H9 (cell line): Measurements from ENCODE around the gene PSMB7. TPM values are rescaled to one million over a fixed set of nuclear protein-coding genes. Genes with fewer than 3 reads are reported as not detected.

Experiments used
- DNase-seq: peaks from one replicate; pipeline ENCODE4 v3.0.0-alpha.2; 2017
- H2AFZ ChIP-seq: one replicate; pipeline ENCODE4 v1.6.1; 2013; ENCODE audit warnings: mild to moderate bottlenecking, low read length, control low read depth, moderate library complexity
- H2AK5ac ChIP-seq: 2 replicates; pipeline ENCODE4 v1.6.1; 2013; ENCODE audit warnings: low read length, control low read depth, mixed read lengths; ENCODE audit not compliant: insufficient read length
- H2BK120ac ChIP-seq: one replicate; pipeline ENCODE4 v1.6.1; 2013; ENCODE audit warnings: low read depth, mild to moderate bottlenecking, low read length, control low read depth, inconsistent platforms; ENCODE audit not compliant: poor library complexity, severe bottlenecking
- H2BK12ac ChIP-seq: 2 replicates; pipeline ENCODE4 v1.6.1; 2013; ENCODE audit warnings: low read length, control low read depth, mixed read lengths, low read depth; ENCODE audit not compliant: insufficient read length
- H2BK15ac ChIP-seq: 2 replicates; pipeline ENCODE4 v1.6.1; 2013; ENCODE audit warnings: low read depth, low read length, control low read depth
- H2BK20ac ChIP-seq: one replicate; pipeline ENCODE4 v1.6.1; 2013; ENCODE audit warnings: low read depth, mild to moderate bottlenecking, low read length, control low read depth, inconsistent platforms; ENCODE audit not compliant: poor library complexity, severe bottlenecking
- H2BK5ac ChIP-seq: 2 replicates; pipeline ENCODE4 v1.6.1; 2013; ENCODE audit warnings: low read length, control low read depth, mixed read lengths; ENCODE audit not compliant: insufficient read length
- H3K14ac ChIP-seq: 2 replicates; pipeline ENCODE4 v1.6.1; 2013; ENCODE audit warnings: low read length, control low read depth; ENCODE audit not compliant: insufficient read depth
- H3K18ac ChIP-seq: 2 replicates; pipeline ENCODE4 v1.6.1; 2013; ENCODE audit warnings: low read depth, mild to moderate bottlenecking, mixed read lengths, low read length, control low read depth; ENCODE audit not compliant: insufficient read length
- H3K23ac ChIP-seq: 2 replicates; pipeline ENCODE4 v1.6.1; 2013; ENCODE audit warnings: low read length, control low read depth, mixed read lengths, low read depth; ENCODE audit not compliant: insufficient read length
- H3K23me2 ChIP-seq: 2 replicates; pipeline ENCODE4 v1.6.1; 2013; ENCODE audit warnings: low read depth, mild to moderate bottlenecking, mixed read lengths, low read length, control low read depth; ENCODE audit not compliant: insufficient read length, poor library complexity, severe bottlenecking
- H3K27ac ChIP-seq: 2 replicates; pipeline ENCODE4 v1.5.1; 2013; ENCODE audit warnings: low read length, control low read depth, mixed read lengths, low read depth; ENCODE audit not compliant: insufficient read length
- H3K27me3 ChIP-seq: 2 replicates; pipeline ENCODE4 v1.6.1; 2013; ENCODE audit warnings: low read length, control low read depth, inconsistent platforms; ENCODE audit not compliant: insufficient read depth
- H3K4ac ChIP-seq: 2 replicates; pipeline ENCODE4 v1.6.1; 2013; ENCODE audit warnings: low read depth, mild to moderate bottlenecking, control low read depth, inconsistent platforms, low read length, moderate library complexity
- H3K4me1 ChIP-seq: 2 replicates; pipeline ENCODE4 v1.6.1; 2013; ENCODE audit warnings: low read length, control low read depth, inconsistent platforms; ENCODE audit not compliant: insufficient read depth
- H3K4me2 ChIP-seq: 2 replicates; pipeline ENCODE4 v1.6.1; 2013; ENCODE audit warnings: low read length, control low read depth, mixed read lengths; ENCODE audit not compliant: insufficient read length, insufficient read depth
- H3K56ac ChIP-seq: 2 replicates; pipeline ENCODE4 v1.6.1; 2013; ENCODE audit warnings: low read depth, mild to moderate bottlenecking, mixed read lengths, low read length, control low read depth; ENCODE audit not compliant: insufficient read length
- H3K79me1 ChIP-seq: 2 replicates; pipeline ENCODE4 v1.6.1; 2013; ENCODE audit warnings: low read depth, mild to moderate bottlenecking, moderate library complexity, low read length, control low read depth, inconsistent platforms; ENCODE audit not compliant: insufficient read depth, poor library complexity, severe bottlenecking
- H3K79me2 ChIP-seq: 2 replicates; pipeline ENCODE4 v1.6.1; 2013; ENCODE audit warnings: low read length, control low read depth, inconsistent platforms; ENCODE audit not compliant: insufficient read depth
- H3K9ac ChIP-seq: 2 replicates; pipeline ENCODE4 v1.6.1; 2013; ENCODE audit warnings: low read length, control low read depth, mixed read lengths; ENCODE audit not compliant: insufficient read length; ENCODE audit errors: extremely low read depth
- H3K9me3 ChIP-seq: one replicate; pipeline ENCODE4 v1.6.1; 2013; ENCODE audit warnings: low read depth, low read length, inconsistent platforms; ENCODE audit not compliant: control insufficient read depth
- H3T11ph ChIP-seq: one replicate; pipeline ENCODE4 v1.6.1; 2013; ENCODE audit warnings: mild to moderate bottlenecking, low read length, control low read depth, inconsistent platforms
- H4K20me1 ChIP-seq: one replicate; pipeline ENCODE4 v1.6.1; 2013; ENCODE audit not compliant: control insufficient read depth, insufficient read length, insufficient read depth
- H4K5ac ChIP-seq: 2 replicates; pipeline ENCODE4 v1.6.1; 2013; ENCODE audit warnings: low read depth, mild to moderate bottlenecking, mixed read lengths, low read length, control low read depth; ENCODE audit not compliant: insufficient read length
- H4K8ac ChIP-seq: replicated peaks from 2 replicates; pipeline ENCODE4 v1.6.1; 2013; ENCODE audit warnings: low read length, control low read depth, mixed read lengths, low read depth; ENCODE audit not compliant: insufficient read length
- H4K91ac ChIP-seq: 2 replicates; pipeline ENCODE4 v1.6.1; 2013; ENCODE audit warnings: low read depth, mild to moderate bottlenecking, moderate library complexity, mixed read lengths, low read length, control low read depth; ENCODE audit not compliant: insufficient read length
- H3K27ac Mint-ChIP-seq, 3 experiments: 2 replicates in 2 of 3; 3 replicates in 1 of 3; pipeline ENCODE4 v1.8.0; 2020 to 2021; ENCODE audit warnings: mixed read lengths in 3 of 3, mild to moderate bottlenecking in 1 of 3, moderate library complexity in 1 of 3
- H3K27me3 Mint-ChIP-seq: 2 replicates; pipeline ENCODE4 v1.8.0; 2021; ENCODE audit warnings: low read depth, mild to moderate bottlenecking, moderate library complexity, mixed read lengths
- H3K36me3 Mint-ChIP-seq, 3 experiments: 2 replicates in 2 of 3; 3 replicates in 1 of 3; pipeline ENCODE4 v1.8.0; 2020 to 2021; ENCODE audit warnings: low read depth in 3 of 3, mixed read lengths in 3 of 3; ENCODE audit not compliant: insufficient read depth in 1 of 3
- H3K4me1 Mint-ChIP-seq, 2 experiments: 2 replicates each; pipeline ENCODE4 v1.8.0; 2020; ENCODE audit warnings: mixed read lengths in 2 of 2
- H3K4me3 Mint-ChIP-seq, 2 experiments: 2 replicates in 1 of 2; 3 replicates in 1 of 2; pipeline ENCODE4 v1.8.0; 2020 to 2021; ENCODE audit warnings: mild to moderate bottlenecking in 2 of 2, mixed read lengths in 2 of 2, moderate library complexity in 1 of 2
- H3K9me3 Mint-ChIP-seq, 2 experiments: 2 replicates in 1 of 2; 3 replicates in 1 of 2; pipeline ENCODE4 v1.8.0; 2020; ENCODE audit warnings: mild to moderate bottlenecking in 2 of 2, mixed read lengths in 2 of 2, moderate library complexity in 1 of 2
- WGBS: extraction: QIAGEN DNeasy Blood & Tissue Kit; methylation state at CpG from one replicate; pipeline ENCODE4 v1.1.7; 2013; ENCODE audit warnings: missing lambda C conversion rate, low lambda C conversion rate, mixed read lengths; ENCODE audit not compliant: insufficient read length; ENCODE audit errors: extremely low coverage; 5-methylcytosine and 5-hydroxymethylcytosine counted together
- total RNA-seq: library from RNA; stranded (reverse); gene quantifications from 2 replicates; pipeline ENCODE4 v1.2.1, GENCODE V29; 2021
- TF ChIP-seq, protein P1 (sequence below): fragments of 200-600 bp; sonication (generic); conservative IDR thresholded peaks from 3 replicates; pipeline ENCODE4 v1.8.0; 2021; ENCODE audit warnings: antibody characterized with exemption, mild to moderate bottlenecking

Gene PSMB7
- total RNA-seq, 1 experiment from 2014 or later, result 209 TPM

DNA sequence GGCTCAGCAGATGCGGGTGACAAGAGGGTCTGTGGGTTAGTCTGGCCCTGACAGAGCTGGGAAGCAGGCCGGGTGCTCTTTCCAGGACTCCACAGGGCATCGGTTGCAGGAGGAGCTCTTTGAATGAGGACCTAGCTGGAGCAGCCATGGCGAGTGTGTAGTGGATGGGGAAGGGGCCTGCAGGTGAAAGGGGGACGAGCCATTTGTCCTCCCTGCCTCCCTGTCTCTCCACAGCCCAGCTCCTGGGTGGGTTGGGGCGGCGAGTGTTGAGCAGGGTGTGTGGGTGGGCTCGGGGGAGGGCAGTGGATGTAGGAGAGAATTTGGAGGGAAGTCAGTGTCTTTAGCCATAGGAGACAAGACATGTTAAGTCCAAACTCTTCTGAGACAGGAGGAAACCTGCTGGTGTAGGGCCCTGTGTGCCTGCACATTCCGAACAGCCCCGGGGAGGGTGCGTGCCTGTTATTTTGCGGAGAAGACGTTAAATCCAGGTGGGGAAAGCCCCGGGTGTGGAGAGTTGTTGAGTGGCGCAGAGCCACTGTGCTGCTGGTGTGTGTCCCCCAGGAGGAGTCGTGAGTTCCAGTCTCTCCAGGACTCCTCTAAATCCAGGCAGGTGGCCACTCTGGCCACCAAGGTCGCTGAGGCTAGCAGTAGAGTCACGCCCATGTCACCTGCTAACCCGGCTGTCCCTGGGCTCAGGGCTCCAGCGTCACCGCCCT lies 73.6 kb downstream of the PSMB7 start:
- H3T11ph ChIP-seq, result no peak overlapping the region
- H3K27ac Mint-ChIP-seq, result peak overlapping the region in 1 of 3 experiments; percentile 77; a peak in 1 of 7 replicates
- H3K9me3 Mint-ChIP-seq, result peaks cover 4 to 6% of the 10 kb centered on the region in 2 experiments; a peak in 3 of 5 replicates
- H4K91ac ChIP-seq, result no peak overlapping the region
- TF ChIP-seq, protein P1, sequence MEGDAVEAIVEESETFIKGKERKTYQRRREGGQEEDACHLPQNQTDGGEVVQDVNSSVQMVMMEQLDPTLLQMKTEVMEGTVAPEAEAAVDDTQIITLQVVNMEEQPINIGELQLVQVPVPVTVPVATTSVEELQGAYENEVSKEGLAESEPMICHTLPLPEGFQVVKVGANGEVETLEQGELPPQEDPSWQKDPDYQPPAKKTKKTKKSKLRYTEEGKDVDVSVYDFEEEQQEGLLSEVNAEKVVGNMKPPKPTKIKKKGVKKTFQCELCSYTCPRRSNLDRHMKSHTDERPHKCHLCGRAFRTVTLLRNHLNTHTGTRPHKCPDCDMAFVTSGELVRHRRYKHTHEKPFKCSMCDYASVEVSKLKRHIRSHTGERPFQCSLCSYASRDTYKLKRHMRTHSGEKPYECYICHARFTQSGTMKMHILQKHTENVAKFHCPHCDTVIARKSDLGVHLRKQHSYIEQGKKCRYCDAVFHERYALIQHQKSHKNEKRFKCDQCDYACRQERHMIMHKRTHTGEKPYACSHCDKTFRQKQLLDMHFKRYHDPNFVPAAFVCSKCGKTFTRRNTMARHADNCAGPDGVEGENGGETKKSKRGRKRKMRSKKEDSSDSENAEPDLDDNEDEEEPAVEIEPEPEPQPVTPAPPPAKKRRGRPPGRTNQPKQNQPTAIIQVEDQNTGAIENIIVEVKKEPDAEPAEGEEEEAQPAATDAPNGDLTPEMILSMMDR, result no peak
- no peaks in the 10 kb centered on the region; the same call in 1 of the 2 replicates for H3K27me3 Mint-ChIP-seq
- no peaks in the 10 kb centered on the region for H3K9me3 ChIP-seq
- H3K14ac ChIP-seq, result no peak overlapping the region
- DNase-seq, result no peak
- peaks cover 13 to 18% (median 17%) of the 10 kb centered on the region in 3 experiments for H3K36me3 Mint-ChIP-seq
- H3K79me2 ChIP-seq, result no peaks in the 10 kb centered on the region
- no peaks in the 10 kb centered on the region; the same call in 1 of the 2 replicates for H3K4me1 ChIP-seq
- no peaks in the 10 kb centered on the region for H3K79me1 ChIP-seq
- H3K4me3 Mint-ChIP-seq, result no peak overlapping the region
- H2BK5ac ChIP-seq, result no peak overlapping the region
- H3K23me2 ChIP-seq, result no peaks in the 10 kb centered on the region
- H2BK20ac ChIP-seq, result no peak overlapping the region
- H3K4ac ChIP-seq, result no peak overlapping the region
- no peak overlapping the region for H3K9ac ChIP-seq
- H3K4me1 Mint-ChIP-seq, result peaks cover 21 to 28% of the 10 kb centered on the region in 2 experiments
- no peaks in the 10 kb centered on the region for H3K27me3 ChIP-seq
- no peak overlapping the region for H3K18ac ChIP-seq
- no peak overlapping the region for H2BK120ac ChIP-seq
- H2BK15ac ChIP-seq, result no peak overlapping the region
- no peak overlapping the region for H2AFZ ChIP-seq
- no peak overlapping the region for H3K56ac ChIP-seq
- H3K23ac ChIP-seq, result no peak overlapping the region
- no peak overlapping the region for H4K8ac ChIP-seq
- no peak overlapping the region for H2BK12ac ChIP-seq
- no peak overlapping the region for H4K5ac ChIP-seq
- WGBS, result no CpG with 5 or more reads among the region's 21 CpGs
- H2AK5ac ChIP-seq, result no peak overlapping the region
- no peak overlapping the region for H3K4me2 ChIP-seq
- no peaks in the 10 kb centered on the region for H4K20me1 ChIP-seq
- H3K27ac ChIP-seq, result no peak overlapping the region
